Activated T-helper 9 cell treated with anti-CD3 and anti-CD28 coated beads, Interleukin-2, amount 50 U/mL, for 16 hours (primary cell): ENCODE measurements around the gene COIL.

Experiments
- DNase-seq: peaks from one replicate; pipeline ENCODE4 v3.0.0-alpha.2; 2020; ENCODE audit warnings: low read depth

The COIL gene

GRCh38 chr17:56933868-56934267 is 27.0 kb downstream of the COIL start:
- no peak for DNase-seq

- DNase-seq: no peak
Observed at GRCh38 chr17:56933151-56933745, 27.6 kb downstream of the COIL start.

GRCh38 chr17:56930739-56931337 is 30.0 kb downstream of the COIL start:
- DNase-seq: no peak

GRCh38 chr17:56929362-56929969 is 31.4 kb downstream of the COIL start:
- no peak for DNase-seq

- no peak for DNase-seq
Observed at GRCh38 chr17:56928586-56928985, 32.3 kb downstream of the COIL start.

- DNase-seq: no peak
Observed at GRCh38 chr17:56926704-56927103, 34.1 kb downstream of the COIL start.

- no peak for DNase-seq
Observed at GRCh38 chr17:56926270-56926669, 34.6 kb downstream of the COIL start.

GRCh38 chr17:56925088-56925487 is 35.8 kb downstream of the COIL start:
- DNase-seq: no peak

- DNase-seq: no peak
Observed at GRCh38 chr17:56919717-56920116, 41.1 kb downstream of the COIL start.

GRCh38 chr17:56918916-56919315 is 41.9 kb downstream of the COIL start:
- DNase-seq: no peak

- DNase-seq: no peak
Observed at GRCh38 chr17:56917559-56918296, 43.1 kb downstream of the COIL start.

- no peak for DNase-seq
Observed at GRCh38 chr17:56914581-56915273, 46.1 kb downstream of the COIL start.

- peak; percentile 85 for DNase-seq
Observed at GRCh38 chr17:56913867-56914580, 46.8 kb downstream of the COIL start, which contains the start of gene TRIM25. Gene TRIM25, minus strand, starts transcription at chr17:56914049. Its CDS starts 61 bp downstream, at chr17:56913988.

- peak; percentile 26 for DNase-seq
Observed at GRCh38 chr17:56913353-56913866, 47.4 kb downstream of the COIL start.

- DNase-seq: no peak
Observed at GRCh38 chr17:56913000-56913311, 47.9 kb downstream of the COIL start.

- no peak for DNase-seq
Observed at GRCh38 chr17:56912105-56912999, 48.5 kb downstream of the COIL start.

GRCh38 chr17:56910509-56911235 is 50.2 kb downstream of the COIL start:
- no peak for DNase-seq

GRCh38 chr17:56909742-56910508 is 50.9 kb downstream of the COIL start:
- DNase-seq: no peak

GRCh38 chr17:56908001-56908542 is 52.8 kb downstream of the COIL start:
- no peak for DNase-seq
